Measurements from ENCODE around the gene DOK6.

DOK6 gene

DNA sequence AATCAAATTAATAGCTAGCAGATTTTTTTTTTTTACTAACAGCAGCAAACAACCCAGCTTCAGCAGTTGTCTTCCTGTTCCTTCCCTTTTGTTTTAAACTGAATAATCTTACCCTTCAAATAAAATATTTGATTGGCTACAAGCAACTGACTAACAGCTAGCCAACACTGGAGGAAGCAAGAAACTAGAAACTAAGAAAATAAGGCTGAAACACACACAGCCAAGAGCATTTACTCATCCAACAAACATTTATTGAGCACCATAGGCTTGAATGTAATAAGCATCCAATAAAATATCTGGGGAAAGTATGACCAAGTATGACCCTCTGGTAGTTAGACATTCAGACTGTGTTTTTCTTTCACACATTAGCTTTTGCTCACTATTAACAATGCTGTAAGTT, 357.8 kb downstream of the DOK6 start:
- DNase-seq, result no peak

DNA sequence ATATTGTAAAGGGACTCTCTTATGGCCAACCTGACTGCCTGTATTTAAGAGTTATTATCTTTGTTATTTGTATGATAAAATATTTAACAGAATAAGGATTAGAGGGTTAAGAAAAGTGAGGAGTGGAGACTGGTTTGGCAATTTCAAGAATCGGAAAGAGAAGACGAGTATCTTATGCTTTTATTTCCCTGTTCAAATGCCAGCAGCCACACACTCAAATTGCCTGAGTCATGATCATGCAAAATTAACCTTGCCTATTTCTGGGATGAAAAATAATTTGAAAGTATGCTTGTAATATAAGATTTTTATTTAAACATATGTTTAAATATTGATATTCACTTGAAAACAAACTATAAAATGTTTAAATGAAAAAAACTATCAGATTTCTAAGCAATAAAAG, 358.4 kb downstream of the DOK6 start:
- DNase-seq, result no peak

GRCh38 chr18:69763002-69763401, 362.3 kb downstream of the DOK6 start:
- DNase-seq, result no peak

- DNase-seq, result no peak
Measured at GRCh38 chr18:69763821-69764220, 363.1 kb downstream of the DOK6 start.

- DNase-seq, result no peak
Measured at GRCh38 chr18:69770238-69770637, 369.6 kb downstream of the DOK6 start.

DNA sequence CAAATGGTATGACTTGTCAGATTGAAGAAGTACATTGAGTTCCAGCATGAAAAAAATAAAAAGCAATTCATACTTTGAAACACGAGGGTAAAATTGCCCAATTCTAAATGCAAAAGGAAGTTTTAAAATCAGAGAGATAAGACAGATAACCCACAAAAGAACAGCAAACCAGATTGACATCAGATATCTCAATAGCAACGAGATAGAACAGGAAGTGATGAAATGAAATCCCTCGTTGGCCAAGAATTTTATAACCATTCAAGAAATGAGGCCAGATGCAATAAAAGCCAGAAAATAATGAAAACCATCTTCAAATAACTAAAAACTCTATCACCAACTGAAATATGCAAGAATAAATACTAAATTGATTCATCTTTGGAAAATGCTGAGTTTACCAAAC, 374.1 kb downstream of the DOK6 start:
- no peak for DNase-seq

GRCh38 chr18:69777248-69777647, 376.6 kb downstream of the DOK6 start:
- DNase-seq, result no peak

DNA sequence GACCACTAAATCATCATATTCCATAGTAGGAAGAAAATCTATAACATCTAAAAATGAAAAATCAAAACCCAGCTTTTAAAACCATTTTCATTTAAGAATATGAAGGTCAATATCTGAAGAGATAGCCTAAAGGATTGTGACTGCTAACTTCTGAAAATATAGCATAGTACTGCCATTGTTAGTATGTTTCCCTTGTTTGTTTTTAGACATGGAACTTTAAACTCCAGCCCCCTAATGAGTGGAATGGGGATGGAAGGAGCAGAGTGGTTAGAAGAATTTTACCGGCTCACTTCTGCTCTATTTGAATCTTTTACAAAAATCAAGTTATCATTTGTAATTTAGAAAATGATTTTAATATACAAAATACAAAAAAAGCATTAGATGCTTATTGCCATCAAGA, 378.0 kb downstream of the DOK6 start:
- DNase-seq, result no peak

GRCh38 chr18:69780851-69781250, 380.2 kb downstream of the DOK6 start:
- no peak for DNase-seq

- DNase-seq, result no peak
Measured at GRCh38 chr18:69784815-69785214, 384.1 kb downstream of the DOK6 start.

- no peak for DNase-seq
Measured at GRCh38 chr18:69785466-69785865, 384.8 kb downstream of the DOK6 start.

DNA sequence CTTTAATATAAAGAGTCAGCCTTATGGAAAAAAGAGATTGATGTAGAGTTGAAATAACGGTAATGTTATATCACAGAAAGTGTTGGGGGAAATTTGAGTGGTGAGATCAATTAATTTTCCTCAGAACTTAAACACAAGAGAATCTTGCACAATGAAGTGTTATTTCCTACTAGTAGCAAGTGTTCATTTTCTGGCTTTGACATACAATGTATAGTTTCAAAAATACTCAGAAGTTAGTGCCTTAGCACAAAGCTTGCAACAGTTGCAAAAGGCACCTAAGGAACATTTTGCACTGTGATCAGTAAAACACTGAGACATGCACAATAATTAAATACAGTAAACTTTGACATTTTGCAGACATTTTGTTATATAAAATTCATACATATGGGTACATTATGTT, 385.7 kb downstream of the DOK6 start:
- no peak for DNase-seq

- no peak for DNase-seq
Measured at GRCh38 chr18:69787825-69788547, 387.3 kb downstream of the DOK6 start.

DNA sequence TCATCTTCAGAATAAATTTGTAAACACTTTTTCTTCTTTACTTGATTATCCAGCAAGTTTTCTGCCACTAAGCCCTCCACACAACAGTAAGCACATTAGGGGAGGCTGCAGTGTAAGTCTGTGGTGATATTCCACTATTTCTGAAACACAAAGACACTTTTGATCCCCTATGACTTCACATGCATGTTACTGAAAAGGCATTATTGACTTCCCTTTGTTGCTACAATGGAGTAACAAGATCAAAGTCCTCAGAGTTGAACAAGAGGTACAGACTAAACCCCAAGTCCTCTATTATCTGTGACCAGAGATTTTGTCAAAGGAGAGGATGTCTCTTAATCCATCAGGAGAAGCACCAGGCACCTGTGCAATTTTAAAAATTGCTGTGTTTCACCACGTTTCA, 389.1 kb downstream of the DOK6 start:
- no peak for DNase-seq

DNA sequence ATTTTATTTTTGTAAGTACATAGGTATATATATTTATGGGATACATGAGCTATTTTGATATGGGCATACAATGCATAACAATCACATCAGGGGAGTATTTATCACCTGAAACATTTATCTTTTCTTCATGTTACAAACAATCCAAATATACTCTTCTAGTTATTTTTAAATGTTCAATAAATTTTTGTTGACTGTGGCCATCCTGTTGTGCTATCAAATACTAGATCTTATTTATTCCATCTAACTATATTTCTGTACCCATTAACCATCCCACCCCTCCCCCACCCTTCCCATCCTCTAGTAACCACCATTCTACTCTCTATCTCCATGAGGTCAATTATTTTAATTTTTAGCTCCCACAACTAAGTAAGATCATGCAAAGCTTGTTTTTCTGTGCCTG, 390.0 kb downstream of the DOK6 start:
- no peak for DNase-seq

DNA sequence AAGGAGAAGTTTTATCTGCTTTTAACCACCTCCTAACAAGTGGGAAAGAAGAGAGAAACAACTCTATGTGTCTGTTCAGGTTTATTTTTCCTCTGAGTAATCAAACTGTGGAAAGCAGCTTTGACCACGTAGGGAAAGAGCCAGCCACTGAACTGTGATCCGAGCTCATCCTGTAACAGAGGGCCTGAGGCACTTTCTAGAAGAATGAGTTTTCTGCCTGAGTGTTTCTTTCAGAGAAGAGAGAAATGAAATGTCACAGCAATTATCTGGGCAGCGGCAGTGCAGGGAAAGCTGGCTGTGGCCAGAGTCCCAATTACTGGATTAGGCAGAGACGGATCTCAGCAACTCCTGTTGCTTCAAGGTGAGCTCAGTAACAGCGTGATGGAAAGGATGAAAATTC, 395.1 kb downstream of the DOK6 start:
- no peak for DNase-seq

- no peak for DNase-seq
Measured at GRCh38 chr18:69804776-69805501, 404.3 kb downstream of the DOK6 start.

- DNase-seq, result no peak
Measured at GRCh38 chr18:69808399-69808798, 407.7 kb downstream of the DOK6 start.

DNA sequence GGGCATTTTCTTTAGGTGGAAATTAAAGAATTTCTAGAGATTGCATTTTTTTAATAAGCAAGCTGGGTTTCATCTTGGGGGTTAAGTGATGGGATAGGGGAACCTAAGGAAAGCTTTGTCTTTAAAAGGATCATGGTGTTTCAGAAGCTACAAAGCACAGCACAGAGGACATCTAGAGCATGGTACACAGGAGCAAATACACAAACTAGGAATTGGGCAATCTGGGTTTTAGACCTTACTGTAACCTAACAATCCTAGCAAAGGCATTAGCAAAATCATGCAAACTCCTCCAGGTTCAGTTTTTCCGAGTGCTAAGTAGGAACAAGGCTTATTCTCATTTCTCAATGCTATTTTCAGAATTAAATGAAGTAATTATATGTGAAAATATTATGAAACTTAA, 412.9 kb downstream of the DOK6 start:
- DNase-seq, result no peak

DNA sequence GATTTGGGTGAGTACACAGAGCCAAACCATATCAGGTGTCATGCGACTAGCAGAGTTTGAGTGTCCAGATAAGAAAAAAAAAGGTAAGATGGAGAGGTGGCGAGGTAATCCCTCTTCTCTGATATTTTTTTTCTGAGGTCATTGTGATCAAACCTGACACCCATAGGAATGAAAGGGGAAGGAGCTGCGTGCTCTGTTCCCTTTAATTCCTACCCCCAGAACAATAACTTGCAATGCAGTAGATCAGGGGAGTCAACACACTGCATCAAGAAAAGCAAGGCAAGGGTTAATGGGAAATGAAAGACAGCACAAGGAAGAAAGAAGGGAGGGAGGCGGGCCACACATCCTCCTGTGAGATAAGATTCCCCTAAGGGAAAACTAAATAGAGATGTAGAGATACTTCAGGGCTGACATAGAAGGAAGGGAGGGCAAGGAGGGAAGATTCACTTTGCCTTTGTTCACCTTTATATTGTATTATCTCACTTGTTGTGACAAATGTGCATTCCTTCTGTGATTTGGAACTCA, 414.2 kb downstream of the DOK6 start:
- no peak for DNase-seq

GRCh38 chr18:69817335-69817940, 416.8 kb downstream of the DOK6 start:
- no peak for DNase-seq

GRCh38 chr18:69819460-69819859, 418.8 kb downstream of the DOK6 start:
- DNase-seq, result no peak

- DNase-seq, result no peak
Measured at GRCh38 chr18:69820538-69820937, 419.9 kb downstream of the DOK6 start.

- no peak for DNase-seq
Measured at GRCh38 chr18:69830189-69830588, 429.5 kb downstream of the DOK6 start.

All from NCI-H524 treated with DMSO at 0.1 percent for 48 hours (cell line).